ENCODE results near the gene TTYH2. TPM values are rescaled to one million over a fixed set of nuclear protein-coding genes. Genes with fewer than 3 reads are reported as not detected.
"Not testable (repeated sequence)": the region's sequence is repeated elsewhere in the genome, so short reads cannot be mapped to it uniquely, and the experiment has no call there.

The TTYH2 gene
- total RNA-seq, 1 donor from 2014 or later = 0.79 TPM

- no peak for DNase-seq (ENCODE audit: low read depth, low spot score)
Observed at GRCh38 chr17:74259667-74260524, 46.5 kb downstream of the TTYH2 start.

- no peak for DNase-seq (ENCODE audit: low read depth, low spot score)
Observed at GRCh38 chr17:74260525-74260850, 47.1 kb downstream of the TTYH2 start.

GRCh38 chr17:74262601-74263000 is 49.2 kb downstream of the TTYH2 start:
- no peak for DNase-seq (ENCODE audit: low read depth, low spot score)

- not testable (repeated sequence) for DNase-seq (ENCODE audit: low read depth, low spot score)
Observed at GRCh38 chr17:74267054-74267453, 53.7 kb downstream of the TTYH2 start.

GRCh38 chr17:74267579-74267978 is 54.2 kb downstream of the TTYH2 start:
- no peak for DNase-seq (ENCODE audit: low read depth, low spot score)

- no peak for DNase-seq (ENCODE audit: low read depth, low spot score)
Observed at GRCh38 chr17:74267987-74268499, 54.7 kb downstream of the TTYH2 start.

- DNase-seq (ENCODE audit: low read depth, low spot score) = no peak
Observed at GRCh38 chr17:74268558-74268957, 55.2 kb downstream of the TTYH2 start.

- no peak for DNase-seq (ENCODE audit: low read depth, low spot score)
Observed at GRCh38 chr17:74270333-74270732, 57.0 kb downstream of the TTYH2 start.

- no peak for DNase-seq (ENCODE audit: low read depth, low spot score)
Observed at GRCh38 chr17:74271281-74271680, 57.9 kb downstream of the TTYH2 start.

- no peak for DNase-seq (ENCODE audit: low read depth, low spot score)
Observed at GRCh38 chr17:74271901-74272561, 58.7 kb downstream of the TTYH2 start.

- no peak for DNase-seq (ENCODE audit: low read depth, low spot score)
Observed at GRCh38 chr17:74272731-74273201, 59.4 kb downstream of the TTYH2 start.

- DNase-seq (ENCODE audit: low read depth, low spot score) = no peak
Observed at GRCh38 chr17:74274060-74274708, 60.8 kb downstream of the TTYH2 start, which contains the start of gene DNAI2. TSS of gene DNAI2 (plus strand) at chr17:74274234. CDS start at chr17:74281818, 7,584 bp downstream.

GRCh38 chr17:74274709-74275340 is 61.5 kb downstream of the TTYH2 start:
- no peak for DNase-seq (ENCODE audit: low read depth, low spot score)

- DNase-seq (ENCODE audit: low read depth, low spot score) = no peak
Observed at GRCh38 chr17:74276051-74276476, 62.7 kb downstream of the TTYH2 start.

GRCh38 chr17:74276541-74277009 is 63.2 kb downstream of the TTYH2 start:
- no peak for DNase-seq (ENCODE audit: low read depth, low spot score)

GRCh38 chr17:74277935-74278334 is 64.6 kb downstream of the TTYH2 start:
- no peak for DNase-seq (ENCODE audit: low read depth, low spot score)

GRCh38 chr17:74279617-74280016 is 66.2 kb downstream of the TTYH2 start:
- DNase-seq (ENCODE audit: low read depth, low spot score) = not testable (repeated sequence)

- DNase-seq (ENCODE audit: low read depth, low spot score) = no peak
Observed at GRCh38 chr17:74280093-74280513, 66.7 kb downstream of the TTYH2 start.

- no peak for DNase-seq (ENCODE audit: low read depth, low spot score)
Observed at GRCh38 chr17:74281799-74282198, 68.4 kb downstream of the TTYH2 start.

GRCh38 chr17:74282274-74282586 is 68.9 kb downstream of the TTYH2 start:
- DNase-seq (ENCODE audit: low read depth, low spot score) = not testable (repeated sequence)
